Vagina (tissue), 2 donors: ENCODE data around the gene COIL. TPM values are rescaled to one million over a fixed set of nuclear protein-coding genes. Genes with fewer than 3 reads are reported as not detected.
"Not testable (repeated sequence)": the region's sequence is repeated elsewhere in the genome, so short reads cannot be mapped to it uniquely, and the experiment has no call there.

Experiments used
- DNase-seq, 2 donors: peaks; one replicate each; pipeline ENCODE4 v3.0.0-alpha.2; 2017; ENCODE audit errors: extremely low spot score in 2 of 2
- H3K27ac ChIP-seq: fragments of 200-600 bp; sonication (generic); one replicate; pipeline ENCODE4 v1.5.1; 2019
- H3K27me3 ChIP-seq: fragments of 200-600 bp; sonication (generic); one replicate; pipeline ENCODE4 v1.5.1; 2019
- H3K36me3 ChIP-seq, 2 donors: fragments of 200-600 bp; sonication (generic); one replicate each; pipeline ENCODE4 v1.5.1; 2017 to 2019
- H3K4me1 ChIP-seq: fragments of 200-600 bp; sonication (generic); one replicate; pipeline ENCODE4 v1.5.1; 2019
- H3K4me3 ChIP-seq, 2 donors: fragments of 200-600 bp; sonication (generic); 1 replicate in 1 of 2; 2 replicates in 1 of 2; pipeline ENCODE4 v1.5.1; 2016 to 2019
- H3K9me3 ChIP-seq: fragments of 200-600 bp; sonication (generic); one replicate; pipeline ENCODE4 v1.5.1; 2019
- CTCF ChIP-seq, 3 experiments: fragments of 450-650 bp in 2 of 3; fragments of 200-600 bp in 1 of 3; sonication (generic) in 1 of 3; IDR thresholded peaks; one replicate each; pipeline ENCODE4 v1.5.1; 2017 to 2019; ENCODE audit warnings: antibody characterized with exemption in 3 of 3, mild to moderate bottlenecking in 2 of 3, moderate library complexity in 2 of 3
- POLR2A ChIP-seq, 2 donors: fragments of 450-650 bp; IDR thresholded peaks; one replicate each; pipeline ENCODE4 v1.6.1; 2017; ENCODE audit warnings: antibody characterized with exemption in 2 of 2, mild to moderate bottlenecking in 2 of 2, moderate library complexity in 2 of 2
- POLR2AphosphoS5 ChIP-seq, 2 donors: sonication (generic); formaldehyde crosslinking; IDR thresholded peaks; one replicate each; pipeline ENCODE4 v1.9.0; 2017; ENCODE audit warnings: antibody characterized with exemption in 2 of 2, mild to moderate bottlenecking in 2 of 2, low read depth in 1 of 2; ENCODE audit not compliant: insufficient read depth in 1 of 2
- intact Hi-C: fragments of 100-400 bp; cut with DNase I; formaldehyde crosslinking; loops from one replicate; pipeline ENCODE4 v1.15.1; 2023
- total RNA-seq: library from RNA; depleted of rRNA; stranded (reverse); fragments of >200 nt; gene quantifications from one replicate; pipeline ENCODE4 v1.2.3, GENCODE V29; 2016

Gene COIL
- total RNA-seq, 1 donor from 2014 or later = 9.8 TPM

DNA sequence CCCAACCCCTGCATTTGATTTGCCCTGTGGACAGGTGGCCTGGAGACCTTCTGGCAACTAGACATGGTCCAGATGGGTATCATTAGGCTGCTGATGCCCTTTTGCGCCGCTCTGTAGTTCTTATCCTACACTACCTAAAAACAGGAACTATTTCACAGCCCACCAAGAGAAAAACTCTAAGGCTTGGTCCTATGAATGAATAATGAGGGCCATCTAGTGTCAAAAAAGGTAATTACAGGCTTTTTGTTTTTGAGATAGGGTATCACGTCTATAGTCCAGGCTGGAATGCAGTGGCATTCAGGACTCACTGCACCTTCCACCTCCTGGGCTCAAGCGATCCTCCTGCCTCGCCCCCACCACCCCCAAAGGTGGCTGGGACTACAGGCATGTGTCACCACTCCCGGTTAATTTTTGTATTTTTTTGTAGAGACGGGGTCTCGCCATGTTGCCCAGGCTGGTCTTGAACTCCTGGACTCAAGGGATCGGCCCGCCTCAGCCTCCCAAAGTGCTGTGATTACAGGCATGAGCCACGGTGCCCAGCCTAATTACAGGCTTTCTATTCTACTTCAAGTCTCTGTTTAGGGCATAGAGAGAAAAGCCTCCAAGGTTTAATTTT, 20.9 kb downstream of the COIL start:
- H3K4me1 ChIP-seq = peaks cover 22% of the 10 kb centered on the region
- H3K36me3 ChIP-seq = peaks cover 0 to 39% of the 10 kb centered on the region in 2 donors
- intact Hi-C loops = loop anchor here (5.0 kb wide), 1 partner anchor 123 kb away; no protein-coding TSS in a partner anchor
- H3K27me3 ChIP-seq = no peaks in the 10 kb centered on the region
- no peak for DNase-seq
- no peak for TF ChIP-seq POLR2AphosphoS5 (IDR thresholded peaks at IDR 0.05; ENCODE audit: insufficient read depth in 1 of 2, low read depth in 1 of 2)
- TF ChIP-seq CTCF (IDR thresholded peaks at IDR 0.05) = peak; percentile 73 to 81 (median 75)
- no peaks in the 10 kb centered on the region for H3K9me3 ChIP-seq
- H3K4me3 ChIP-seq = no peak overlapping the region
- no peak overlapping the region for H3K27ac ChIP-seq

DNA sequence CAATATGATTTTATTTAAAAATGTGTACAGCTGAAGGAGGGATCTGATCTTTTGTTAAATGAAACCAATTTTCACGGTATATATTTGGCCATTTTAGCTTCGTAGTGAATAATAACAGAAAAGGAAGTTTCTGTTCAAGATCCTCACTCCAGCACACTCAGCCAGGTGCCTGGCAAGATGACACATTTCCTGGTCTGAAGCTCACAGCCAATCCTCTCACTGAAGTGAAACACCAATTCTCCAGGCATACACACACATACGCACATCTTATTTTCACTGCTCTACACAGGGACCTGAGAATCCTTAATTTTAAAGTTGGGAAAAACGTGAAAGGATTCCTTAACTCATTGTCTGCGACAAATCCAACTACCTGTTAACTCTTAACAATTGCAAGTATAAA, 22.6 kb downstream of the COIL start:
- Histone ChIP-seq H3K36me3 (peaks cover 0 to 24% of the 10 kb centered on the region in 2 donors), H3K4me1 (peaks cover 22% of the 10 kb centered on the region), H3K27ac (peak overlapping the region; percentile 52)
- DNase-seq, intact Hi-C loops, H3K4me3 ChIP-seq, H3K9me3 ChIP-seq, H3K27me3 ChIP-seq: not testable (repeated sequence)

- intact Hi-C loops = no loop called here
- Histone ChIP-seq H3K9me3 (no peaks in the 10 kb centered on the region), H3K27me3 (no peaks in the 10 kb centered on the region), H3K4me1 (peaks cover 22% of the 10 kb centered on the region), H3K4me3 (no peak overlapping the region), H3K36me3 (peaks cover 0 to 23% of the 10 kb centered on the region in 2 donors), H3K27ac (peak overlapping the region; percentile 52)
- TF ChIP-seq CTCF (IDR thresholded peaks at IDR 0.05) = no peak
- TF ChIP-seq POLR2A (IDR thresholded peaks at IDR 0.05) = no peak
- no peak for TF ChIP-seq POLR2AphosphoS5 (IDR thresholded peaks at IDR 0.05; ENCODE audit: insufficient read depth in 1 of 2, low read depth in 1 of 2)
- DNase-seq = no peak
Measured at GRCh38 chr17:56937687-56938086, 23.2 kb downstream of the COIL start.

GRCh38 chr17:56936697-56937322, 24.0 kb downstream of the COIL start:
- no peaks in the 10 kb centered on the region for H3K27me3 ChIP-seq
- no peak overlapping the region for H3K4me3 ChIP-seq
- H3K27ac ChIP-seq = peak overlapping the region; percentile 52
- H3K9me3 ChIP-seq = no peaks in the 10 kb centered on the region
- peaks cover 22% of the 10 kb centered on the region for H3K4me1 ChIP-seq
- peak in 1 of 2 donors; percentile 19 for TF ChIP-seq POLR2AphosphoS5 (IDR thresholded peaks at IDR 0.05; ENCODE audit: insufficient read depth in 1 of 2, low read depth in 1 of 2)
- TF ChIP-seq POLR2A (IDR thresholded peaks at IDR 0.05) = no peak
- H3K36me3 ChIP-seq = peaks cover 0 to 19% of the 10 kb centered on the region in 2 donors
- no peak for DNase-seq
- intact Hi-C loops = no loop called here

DNA sequence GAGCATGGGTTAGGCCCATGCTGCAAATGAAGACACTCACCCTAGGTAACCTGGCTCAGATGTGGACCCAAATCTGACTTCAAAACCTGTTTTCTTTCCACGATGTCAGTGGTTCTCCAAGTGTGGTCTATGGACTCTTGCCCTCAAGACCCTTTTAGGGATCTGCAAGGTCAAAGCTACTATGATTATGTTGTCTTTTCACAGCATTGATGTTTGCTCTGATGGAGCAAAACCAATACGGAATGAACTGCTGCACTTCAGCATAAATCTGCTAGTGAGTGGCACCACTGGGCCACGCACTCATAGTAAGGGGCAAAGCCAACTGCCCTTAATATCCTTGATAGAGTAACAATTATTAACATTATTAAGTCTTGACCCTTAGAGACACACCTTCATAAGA, 25.4 kb downstream of the COIL start:
- intact Hi-C loops = no loop called here
- H3K4me3 ChIP-seq = no peak overlapping the region
- H3K9me3 ChIP-seq = no peaks in the 10 kb centered on the region
- peaks cover 0 to 8% of the 10 kb centered on the region in 2 donors for H3K36me3 ChIP-seq
- no peak overlapping the region for H3K27ac ChIP-seq
- TF ChIP-seq POLR2AphosphoS5 (IDR thresholded peaks at IDR 0.05; ENCODE audit: insufficient read depth in 1 of 2, low read depth in 1 of 2) = no peak
- no peak for TF ChIP-seq POLR2A (IDR thresholded peaks at IDR 0.05)
- no peak for TF ChIP-seq CTCF (IDR thresholded peaks at IDR 0.05)
- DNase-seq = no peak
- H3K4me1 ChIP-seq = peaks cover 22% of the 10 kb centered on the region
- no peaks in the 10 kb centered on the region for H3K27me3 ChIP-seq

DNA sequence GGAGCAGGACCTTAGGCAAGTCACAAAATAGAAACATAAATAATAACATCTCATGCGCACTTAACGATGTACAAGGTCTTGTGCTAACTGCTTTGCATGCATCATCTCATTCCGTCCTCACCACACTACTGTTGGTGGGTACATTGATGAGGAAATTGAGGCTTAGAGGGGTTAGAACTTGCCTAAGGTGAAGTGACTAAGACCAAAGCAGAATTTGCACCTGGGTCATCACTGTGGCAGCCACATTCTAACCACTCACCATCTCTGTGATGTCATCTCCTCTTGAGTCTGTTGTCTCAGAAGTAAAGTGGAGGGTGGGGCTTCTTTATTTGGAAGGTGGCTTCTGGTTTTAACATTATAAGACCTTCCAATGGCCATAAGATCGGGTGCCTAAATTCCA, 26.6 kb downstream of the COIL start:
- DNase-seq = no peak
- TF ChIP-seq CTCF (IDR thresholded peaks at IDR 0.05) = no peak
- TF ChIP-seq POLR2AphosphoS5 (IDR thresholded peaks at IDR 0.05; ENCODE audit: insufficient read depth in 1 of 2, low read depth in 1 of 2) = no peak
- TF ChIP-seq POLR2A (IDR thresholded peaks at IDR 0.05) = no peak
- Histone ChIP-seq H3K27ac (no peak overlapping the region), H3K27me3 (no peaks in the 10 kb centered on the region), H3K4me3 (no peak overlapping the region), H3K4me1 (peaks cover 22% of the 10 kb centered on the region), H3K36me3 (peaks cover 0 to 8% of the 10 kb centered on the region in 2 donors), H3K9me3 (no peaks in the 10 kb centered on the region)
- intact Hi-C loops = no loop called here
